Measurements from ENCODE around the gene ADRA2A.

DNA sequence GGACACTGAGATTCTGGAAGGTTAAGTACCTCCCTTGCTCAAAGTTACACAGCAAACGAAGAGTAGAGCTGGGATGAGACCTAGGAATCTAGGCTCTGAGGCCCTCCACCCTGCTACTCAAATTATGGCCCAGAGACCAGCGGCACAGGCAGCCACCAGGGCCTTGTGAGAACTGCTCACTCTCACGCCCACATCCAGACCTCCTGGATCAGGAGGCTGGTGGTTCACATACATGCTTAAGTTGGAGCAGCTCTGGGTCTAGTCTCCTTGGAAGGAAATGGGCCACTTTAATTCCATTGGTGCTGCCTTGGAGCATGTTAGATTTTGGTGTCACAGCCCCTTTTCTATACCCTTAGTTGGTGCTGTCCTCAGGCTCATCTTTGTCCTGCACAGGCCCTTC is 41.9 kb downstream of the ADRA2A start:
- TF ChIP-seq, protein P1, sequence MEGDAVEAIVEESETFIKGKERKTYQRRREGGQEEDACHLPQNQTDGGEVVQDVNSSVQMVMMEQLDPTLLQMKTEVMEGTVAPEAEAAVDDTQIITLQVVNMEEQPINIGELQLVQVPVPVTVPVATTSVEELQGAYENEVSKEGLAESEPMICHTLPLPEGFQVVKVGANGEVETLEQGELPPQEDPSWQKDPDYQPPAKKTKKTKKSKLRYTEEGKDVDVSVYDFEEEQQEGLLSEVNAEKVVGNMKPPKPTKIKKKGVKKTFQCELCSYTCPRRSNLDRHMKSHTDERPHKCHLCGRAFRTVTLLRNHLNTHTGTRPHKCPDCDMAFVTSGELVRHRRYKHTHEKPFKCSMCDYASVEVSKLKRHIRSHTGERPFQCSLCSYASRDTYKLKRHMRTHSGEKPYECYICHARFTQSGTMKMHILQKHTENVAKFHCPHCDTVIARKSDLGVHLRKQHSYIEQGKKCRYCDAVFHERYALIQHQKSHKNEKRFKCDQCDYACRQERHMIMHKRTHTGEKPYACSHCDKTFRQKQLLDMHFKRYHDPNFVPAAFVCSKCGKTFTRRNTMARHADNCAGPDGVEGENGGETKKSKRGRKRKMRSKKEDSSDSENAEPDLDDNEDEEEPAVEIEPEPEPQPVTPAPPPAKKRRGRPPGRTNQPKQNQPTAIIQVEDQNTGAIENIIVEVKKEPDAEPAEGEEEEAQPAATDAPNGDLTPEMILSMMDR (tag by site-specific recombination; IDR thresholded peaks at IDR 0.05), result no peak
- no peak for TF ChIP-seq ZNF138 (tag by site-specific recombination; IDR thresholded peaks at IDR 0.05; ENCODE audit: borderline replicate concordance)
- TF ChIP-seq MEIS1 (CRISPR knock-in tag; IDR thresholded peaks at IDR 0.05; ENCODE audit: borderline replicate concordance), result no peak
- TF ChIP-seq, protein P2, sequence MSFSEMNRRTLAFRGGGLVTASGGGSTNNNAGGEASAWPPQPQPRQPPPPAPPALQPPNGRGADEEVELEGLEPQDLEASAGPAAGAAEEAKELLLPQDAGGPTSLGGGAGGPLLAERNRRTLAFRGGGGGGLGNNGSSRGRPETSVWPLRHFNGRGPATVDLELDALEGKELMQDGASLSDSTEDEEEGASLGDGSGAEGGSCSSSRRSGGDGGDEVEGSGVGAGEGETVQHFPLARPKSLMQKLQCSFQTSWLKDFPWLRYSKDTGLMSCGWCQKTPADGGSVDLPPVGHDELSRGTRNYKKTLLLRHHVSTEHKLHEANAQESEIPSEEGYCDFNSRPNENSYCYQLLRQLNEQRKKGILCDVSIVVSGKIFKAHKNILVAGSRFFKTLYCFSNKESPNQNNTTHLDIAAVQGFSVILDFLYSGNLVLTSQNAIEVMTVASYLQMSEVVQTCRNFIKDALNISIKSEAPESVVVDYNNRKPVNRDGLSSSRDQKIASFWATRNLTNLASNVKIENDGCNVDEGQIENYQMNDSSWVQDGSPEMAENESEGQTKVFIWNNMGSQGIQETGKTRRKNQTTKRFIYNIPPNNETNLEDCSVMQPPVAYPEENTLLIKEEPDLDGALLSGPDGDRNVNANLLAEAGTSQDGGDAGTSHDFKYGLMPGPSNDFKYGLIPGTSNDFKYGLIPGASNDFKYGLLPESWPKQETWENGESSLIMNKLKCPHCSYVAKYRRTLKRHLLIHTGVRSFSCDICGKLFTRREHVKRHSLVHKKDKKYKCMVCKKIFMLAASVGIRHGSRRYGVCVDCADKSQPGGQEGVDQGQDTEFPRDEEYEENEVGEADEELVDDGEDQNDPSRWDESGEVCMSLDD (tag by site-specific recombination; IDR thresholded peaks at IDR 0.05), result no peak
- TF ChIP-seq ZNF501 (tag by site-specific recombination; IDR thresholded peaks at IDR 0.05), result no peak
- TF ChIP-seq ZNF202 (tag by site-specific recombination; IDR thresholded peaks at IDR 0.05; ENCODE audit: borderline replicate concordance), result no peak
- TF ChIP-seq, protein P3, sequence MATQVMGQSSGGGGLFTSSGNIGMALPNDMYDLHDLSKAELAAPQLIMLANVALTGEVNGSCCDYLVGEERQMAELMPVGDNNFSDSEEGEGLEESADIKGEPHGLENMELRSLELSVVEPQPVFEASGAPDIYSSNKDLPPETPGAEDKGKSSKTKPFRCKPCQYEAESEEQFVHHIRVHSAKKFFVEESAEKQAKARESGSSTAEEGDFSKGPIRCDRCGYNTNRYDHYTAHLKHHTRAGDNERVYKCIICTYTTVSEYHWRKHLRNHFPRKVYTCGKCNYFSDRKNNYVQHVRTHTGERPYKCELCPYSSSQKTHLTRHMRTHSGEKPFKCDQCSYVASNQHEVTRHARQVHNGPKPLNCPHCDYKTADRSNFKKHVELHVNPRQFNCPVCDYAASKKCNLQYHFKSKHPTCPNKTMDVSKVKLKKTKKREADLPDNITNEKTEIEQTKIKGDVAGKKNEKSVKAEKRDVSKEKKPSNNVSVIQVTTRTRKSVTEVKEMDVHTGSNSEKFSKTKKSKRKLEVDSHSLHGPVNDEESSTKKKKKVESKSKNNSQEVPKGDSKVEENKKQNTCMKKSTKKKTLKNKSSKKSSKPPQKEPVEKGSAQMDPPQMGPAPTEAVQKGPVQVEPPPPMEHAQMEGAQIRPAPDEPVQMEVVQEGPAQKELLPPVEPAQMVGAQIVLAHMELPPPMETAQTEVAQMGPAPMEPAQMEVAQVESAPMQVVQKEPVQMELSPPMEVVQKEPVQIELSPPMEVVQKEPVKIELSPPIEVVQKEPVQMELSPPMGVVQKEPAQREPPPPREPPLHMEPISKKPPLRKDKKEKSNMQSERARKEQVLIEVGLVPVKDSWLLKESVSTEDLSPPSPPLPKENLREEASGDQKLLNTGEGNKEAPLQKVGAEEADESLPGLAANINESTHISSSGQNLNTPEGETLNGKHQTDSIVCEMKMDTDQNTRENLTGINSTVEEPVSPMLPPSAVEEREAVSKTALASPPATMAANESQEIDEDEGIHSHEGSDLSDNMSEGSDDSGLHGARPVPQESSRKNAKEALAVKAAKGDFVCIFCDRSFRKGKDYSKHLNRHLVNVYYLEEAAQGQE (tag by site-specific recombination; IDR thresholded peaks at IDR 0.05), result no peak
- no peak for TF ChIP-seq SETDB1 (IDR thresholded peaks at IDR 0.05; ENCODE audit: insufficient read length, low read length)
- TF ChIP-seq ZNF133 (tag by site-specific recombination; IDR thresholded peaks at IDR 0.05), result no peak
- no peak for TF ChIP-seq YY1 (tag by site-specific recombination; IDR thresholded peaks at IDR 0.05)
- TF ChIP-seq, protein P4, sequence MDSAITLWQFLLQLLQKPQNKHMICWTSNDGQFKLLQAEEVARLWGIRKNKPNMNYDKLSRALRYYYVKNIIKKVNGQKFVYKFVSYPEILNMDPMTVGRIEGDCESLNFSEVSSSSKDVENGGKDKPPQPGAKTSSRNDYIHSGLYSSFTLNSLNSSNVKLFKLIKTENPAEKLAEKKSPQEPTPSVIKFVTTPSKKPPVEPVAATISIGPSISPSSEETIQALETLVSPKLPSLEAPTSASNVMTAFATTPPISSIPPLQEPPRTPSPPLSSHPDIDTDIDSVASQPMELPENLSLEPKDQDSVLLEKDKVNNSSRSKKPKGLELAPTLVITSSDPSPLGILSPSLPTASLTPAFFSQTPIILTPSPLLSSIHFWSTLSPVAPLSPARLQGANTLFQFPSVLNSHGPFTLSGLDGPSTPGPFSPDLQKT (IDR thresholded peaks at IDR 0.05; ENCODE audit: borderline replicate concordance, low read depth, low read length), result no peak

All from HEK293 (cell line).